Measurements from ENCODE around the gene EME1. TPM values are rescaled to one million over a fixed set of nuclear protein-coding genes. Genes with fewer than 3 reads are reported as not detected.

The EME1 gene
- total RNA-seq, 4 donors from 2014 or later: 0.42 to 1.7 (median 1.1) TPM

- H3K36me3 ChIP-seq: peaks cover 0 to 71% (median 13%) of the 10 kb centered on the region in 3 donors
- no peak overlapping the region for H3K27ac ChIP-seq
- no peak overlapping the region for H3K4me3 ChIP-seq
- no peak for TF ChIP-seq CTCF (IDR thresholded peaks at IDR 0.05)
- 93 to 94% methylated on average over 24 to 26 of the region's 27 CpGs for WGBS, 2 donors
- DNase-seq (ENCODE audit: low spot score in 2 of 2): no peak
- H3K4me1 ChIP-seq: peaks cover 0 to 12% (median 0%) of the 10 kb centered on the region in 4 donors
- H3K9me3 ChIP-seq: no peaks in the 10 kb centered on the region
- H3K27me3 ChIP-seq: no peaks in the 10 kb centered on the region
Observed at GRCh38 chr17:50353600-50354195, 19.3 kb upstream of the EME1 start.

GRCh38 chr17:50354198-50354597 lies 18.8 kb upstream of the EME1 start:
- Histone ChIP-seq H3K9me3 (no peaks in the 10 kb centered on the region), H3K27ac (no peak overlapping the region), H3K4me3 (no peak overlapping the region), H3K36me3 (peaks cover 0 to 76% (median 13%) of the 10 kb centered on the region in 3 donors), H3K4me1 (peaks cover 0 to 7% (median 0%) of the 10 kb centered on the region in 4 donors), H3K27me3 (no peaks in the 10 kb centered on the region)
- no peak for DNase-seq (ENCODE audit: low spot score in 2 of 2)
- 89 to 95% methylated on average over 15 of the region's 15 CpGs for WGBS, 2 donors
- TF ChIP-seq CTCF (IDR thresholded peaks at IDR 0.05) (no peak), POLR2A (IDR thresholded peaks at IDR 0.05) (no peak), EP300 (IDR thresholded peaks at IDR 0.05) (no peak)

GRCh38 chr17:50354776-50355175 lies 18.3 kb upstream of the EME1 start:
- 95% methylated on average over 13 of the region's 13 CpGs for WGBS, 2 donors
- peaks cover 0 to 82% (median 13%) of the 10 kb centered on the region in 3 donors for H3K36me3 ChIP-seq
- TF ChIP-seq EP300 (IDR thresholded peaks at IDR 0.05) (no peak), CTCF (IDR thresholded peaks at IDR 0.05) (no peak), POLR2A (IDR thresholded peaks at IDR 0.05) (no peak)
- H3K9me3 ChIP-seq: no peaks in the 10 kb centered on the region
- no peak overlapping the region for H3K27ac ChIP-seq
- no peak overlapping the region for H3K4me3 ChIP-seq
- no peak for DNase-seq (ENCODE audit: low spot score in 2 of 2)
- no peaks in the 10 kb centered on the region for H3K27me3 ChIP-seq
- peaks cover 0 to 7% (median 0%) of the 10 kb centered on the region in 4 donors for H3K4me1 ChIP-seq

DNA sequence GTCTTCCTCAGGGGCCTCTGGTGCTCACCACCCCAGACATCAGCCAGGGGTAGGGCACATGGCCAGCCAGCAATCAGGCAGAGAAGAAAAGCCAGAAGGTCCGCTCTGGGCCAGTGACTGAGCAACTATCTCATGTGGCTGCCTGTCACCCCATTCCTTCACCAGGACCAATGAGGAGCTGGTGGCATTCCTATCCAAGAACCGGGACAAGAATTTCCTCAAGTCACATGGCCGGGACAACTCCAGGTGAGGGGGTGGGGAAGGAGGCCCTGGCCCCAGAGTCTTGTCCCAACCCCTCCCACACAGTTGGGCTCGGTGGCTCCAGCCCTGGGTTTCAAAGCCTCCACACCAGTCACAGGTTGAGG lies 17.7 kb upstream of the EME1 start:
- WGBS, 2 donors: 77 to 93% methylated on average over 3 to 4 of the region's 4 CpGs
- peaks cover 0 to 86% (median 13%) of the 10 kb centered on the region in 3 donors for H3K36me3 ChIP-seq

More for the DNA sequence above, 17.7 kb upstream of the EME1 start:
- no peaks in the 10 kb centered on the region for H3K9me3 ChIP-seq
- H3K27me3 ChIP-seq: no peaks in the 10 kb centered on the region
- TF ChIP-seq CTCF (IDR thresholded peaks at IDR 0.05): no peak
- peaks cover 0 to 7% (median 0%) of the 10 kb centered on the region in 4 donors for H3K4me1 ChIP-seq
- DNase-seq (ENCODE audit: low spot score in 2 of 2): no peak
- no peak overlapping the region for H3K27ac ChIP-seq
- H3K4me3 ChIP-seq: no peak overlapping the region
